ENCODE data around the gene ZP1.

ZP1 gene

DNA sequence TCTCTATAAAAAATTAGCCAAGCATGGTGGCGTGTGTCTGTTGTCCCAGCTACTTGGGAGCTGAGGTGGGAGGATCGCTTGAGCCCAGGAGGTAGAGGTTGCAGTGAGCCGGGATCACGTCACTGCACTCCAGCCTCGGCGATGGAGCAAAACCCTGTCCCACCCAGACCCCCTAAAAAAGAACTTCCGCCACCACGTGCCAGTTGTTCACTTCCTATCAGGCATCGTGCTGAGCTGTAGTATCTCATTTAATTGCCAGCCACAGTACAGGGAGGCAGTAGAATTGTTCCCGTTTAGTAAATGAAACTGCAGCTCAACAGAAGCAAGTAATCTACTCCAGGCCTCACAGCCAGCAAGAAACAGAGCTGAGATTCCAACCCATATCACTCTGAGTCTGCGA, 53.9 kb downstream of the ZP1 start:
- no peak for FAIRE-seq
- TF ChIP-seq, protein P1, sequence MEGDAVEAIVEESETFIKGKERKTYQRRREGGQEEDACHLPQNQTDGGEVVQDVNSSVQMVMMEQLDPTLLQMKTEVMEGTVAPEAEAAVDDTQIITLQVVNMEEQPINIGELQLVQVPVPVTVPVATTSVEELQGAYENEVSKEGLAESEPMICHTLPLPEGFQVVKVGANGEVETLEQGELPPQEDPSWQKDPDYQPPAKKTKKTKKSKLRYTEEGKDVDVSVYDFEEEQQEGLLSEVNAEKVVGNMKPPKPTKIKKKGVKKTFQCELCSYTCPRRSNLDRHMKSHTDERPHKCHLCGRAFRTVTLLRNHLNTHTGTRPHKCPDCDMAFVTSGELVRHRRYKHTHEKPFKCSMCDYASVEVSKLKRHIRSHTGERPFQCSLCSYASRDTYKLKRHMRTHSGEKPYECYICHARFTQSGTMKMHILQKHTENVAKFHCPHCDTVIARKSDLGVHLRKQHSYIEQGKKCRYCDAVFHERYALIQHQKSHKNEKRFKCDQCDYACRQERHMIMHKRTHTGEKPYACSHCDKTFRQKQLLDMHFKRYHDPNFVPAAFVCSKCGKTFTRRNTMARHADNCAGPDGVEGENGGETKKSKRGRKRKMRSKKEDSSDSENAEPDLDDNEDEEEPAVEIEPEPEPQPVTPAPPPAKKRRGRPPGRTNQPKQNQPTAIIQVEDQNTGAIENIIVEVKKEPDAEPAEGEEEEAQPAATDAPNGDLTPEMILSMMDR (IDR thresholded peaks at IDR 0.05; ENCODE audit: insufficient read depth, missing control alignments): no peak
- no peak for DNase-seq (ENCODE audit: insufficient read length, low spot score)

DNA sequence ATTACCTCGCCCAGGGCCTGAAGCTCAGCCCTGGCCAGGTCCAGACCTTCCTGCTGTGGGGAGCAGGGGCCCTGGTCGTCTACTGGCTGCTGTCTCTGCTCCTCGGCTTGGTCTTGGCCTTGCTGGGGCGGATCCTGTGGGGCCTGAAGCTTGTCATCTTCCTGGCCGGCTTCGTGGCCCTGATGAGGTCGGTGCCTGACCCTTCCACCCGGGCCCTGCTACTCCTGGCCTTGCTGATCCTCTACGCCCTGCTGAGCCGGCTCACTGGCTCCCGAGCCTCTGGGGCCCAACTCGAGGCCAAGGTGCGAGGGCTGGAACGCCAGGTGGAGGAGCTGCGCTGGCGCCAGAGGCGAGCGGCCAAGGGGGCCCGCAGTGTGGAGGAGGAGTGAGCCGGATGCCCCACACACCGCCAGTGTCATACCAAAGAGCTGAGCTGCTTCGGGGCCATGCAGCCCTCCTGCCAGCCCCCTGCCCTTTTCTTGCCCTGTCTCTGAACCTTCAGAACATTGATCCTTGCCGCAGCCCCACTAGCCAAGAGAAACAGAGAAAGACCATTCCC, 54.5 kb downstream of the ZP1 start:
- DNase-seq (ENCODE audit: insufficient read length, low spot score): no peak
- FAIRE-seq: no peak
- TF ChIP-seq, protein P1 (IDR thresholded peaks at IDR 0.05; ENCODE audit: insufficient read depth, missing control alignments): no peak

DNA sequence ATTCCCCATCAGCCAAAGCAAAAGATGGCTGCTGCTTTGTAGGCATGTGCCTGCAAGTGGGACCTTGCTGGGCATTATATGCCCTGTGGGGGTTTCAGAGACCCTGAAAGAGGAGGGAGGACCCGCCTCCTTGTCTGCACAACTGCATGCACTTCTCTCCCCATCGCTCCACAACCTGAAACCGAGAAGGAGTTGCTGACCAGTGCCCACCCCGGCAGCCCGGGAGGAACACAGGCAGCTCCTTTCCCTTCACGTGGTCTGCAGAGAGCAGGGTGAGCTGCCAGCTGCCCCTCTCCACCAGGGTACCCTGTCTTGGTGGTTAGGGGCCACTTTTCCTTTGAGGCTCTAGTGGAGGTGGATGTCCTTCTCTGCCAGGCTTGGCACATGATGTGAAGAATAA, 55.6 kb downstream of the ZP1 start:
- TF ChIP-seq, protein P1 (IDR thresholded peaks at IDR 0.05; ENCODE audit: insufficient read depth, missing control alignments): no peak
- FAIRE-seq: no peak

DNA sequence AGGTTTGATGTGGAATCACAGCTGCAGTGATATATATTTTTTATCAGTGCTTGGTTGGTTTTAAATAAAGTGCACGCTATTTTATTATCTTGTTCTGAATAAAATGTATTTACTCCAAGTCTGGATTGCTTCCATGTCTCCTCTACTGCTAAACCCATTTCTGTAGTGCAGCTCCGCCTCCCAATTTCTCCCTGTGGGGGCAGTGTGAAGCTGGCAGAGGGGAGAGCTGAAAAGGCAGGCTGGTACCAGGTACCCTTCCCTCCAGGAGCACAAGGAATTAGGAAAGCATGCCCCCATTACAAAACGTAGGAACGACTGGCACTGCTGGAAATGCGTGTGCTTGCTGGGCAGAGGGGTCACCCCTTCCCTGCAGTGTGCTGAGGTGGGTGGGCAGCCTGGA, 56.0 kb downstream of the ZP1 start:
- no peak for DNase-seq (ENCODE audit: insufficient read length, low spot score)
- TF ChIP-seq, protein P1 (IDR thresholded peaks at IDR 0.05; ENCODE audit: insufficient read depth, missing control alignments): no peak
- FAIRE-seq: no peak

More for the DNA sequence above, 55.6 kb downstream of the ZP1 start:
- DNase-seq (ENCODE audit: insufficient read length, low spot score): no peak

DNA sequence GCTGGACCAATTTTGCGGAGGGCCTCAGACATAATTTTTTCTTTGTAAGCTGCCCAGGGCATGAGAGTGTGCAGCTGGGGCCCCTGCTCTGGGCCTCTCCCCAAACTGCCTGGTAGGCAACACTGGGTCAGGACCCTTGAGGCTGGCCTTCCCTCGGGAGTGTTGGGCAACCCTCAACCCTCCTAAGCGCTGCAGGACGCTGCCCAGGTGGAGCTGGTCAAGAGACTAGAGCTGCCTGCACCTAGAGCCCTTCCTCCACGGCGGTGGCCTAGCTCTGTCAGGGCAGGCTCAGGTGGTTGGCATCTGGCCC, 56.4 kb downstream of the ZP1 start:
- DNase-seq (ENCODE audit: insufficient read length, low spot score): no peak
- FAIRE-seq: no peak
- TF ChIP-seq, protein P1 (IDR thresholded peaks at IDR 0.05; ENCODE audit: insufficient read depth, missing control alignments): no peak

DNA sequence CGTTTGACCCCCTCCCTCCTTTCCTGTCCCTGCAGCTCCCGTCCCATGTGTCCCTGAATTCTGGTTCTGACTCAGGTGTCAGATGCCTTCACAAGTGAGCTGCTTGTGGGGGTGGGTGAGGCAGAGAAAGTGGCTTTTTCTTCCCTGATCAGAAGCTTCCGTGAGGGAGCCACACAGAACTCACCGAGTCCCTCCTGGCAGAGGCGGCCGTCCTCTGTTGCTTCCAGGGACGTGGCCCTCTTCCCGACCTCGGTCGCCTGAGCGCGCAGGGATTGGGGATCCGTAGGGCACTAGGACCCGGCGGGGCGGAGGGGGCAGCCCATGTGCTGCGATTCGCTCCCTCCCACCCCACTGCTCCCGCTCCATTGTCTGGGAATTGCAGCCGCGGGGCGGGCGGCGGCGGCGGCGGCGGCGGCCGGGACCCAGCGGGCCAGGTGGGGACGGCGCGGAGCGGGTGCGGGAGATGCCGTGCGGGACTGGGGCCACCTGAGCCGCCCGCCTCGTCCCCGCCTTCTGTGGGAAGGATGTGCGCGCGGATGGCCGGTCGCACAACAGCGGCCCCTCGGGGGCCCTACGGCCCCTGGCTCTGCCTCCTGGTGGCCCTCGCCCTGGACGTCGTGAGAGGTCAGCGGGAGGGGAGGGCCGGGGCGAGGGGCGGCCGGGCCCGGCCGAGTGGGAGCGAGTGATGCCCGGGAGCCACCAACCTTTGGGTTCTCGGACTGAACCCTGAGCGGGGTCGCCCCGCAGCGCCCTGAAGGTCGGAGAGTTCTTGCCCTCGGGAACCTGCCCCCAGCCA, 57.0 kb downstream of the ZP1 start, which contains the start of gene TMEM132A:
Gene TMEM132A, plus strand, starts transcription at position 351 of the 796 bp plus-strand sequence. Its CDS starts 174 bp downstream, at position 525.
- TF ChIP-seq, protein P1 (IDR thresholded peaks at IDR 0.05; ENCODE audit: insufficient read depth, missing control alignments): no peak
- FAIRE-seq (no peak), DNase-seq (ENCODE audit: insufficient read length, low spot score) (peak; percentile 97)
